Gastrocnemius medialis (tissue), 4 donors: Measurements from ENCODE around the gene GRID2.

Source experiments
- CTCF ChIP-seq, 5 experiments: fragments of 450-650 bp in 3 of 5; fragments of 200-600 bp in 2 of 5; sonication (generic) in 2 of 5; IDR thresholded peaks in 4 of 5; conservative IDR thresholded peaks in 1 of 5; 1 replicate in 4 of 5; 2 replicates in 1 of 5; pipeline ENCODE4 v1.5.1; 2016 to 2019; ENCODE audit warnings: antibody characterized with exemption in 5 of 5, mild to moderate bottlenecking in 3 of 5, moderate library complexity in 3 of 5
- POLR2A ChIP-seq, 2 donors: fragments of 450-650 bp; IDR thresholded peaks; one replicate each; pipeline ENCODE4 v1.6.1; 2017; ENCODE audit warnings: antibody characterized with exemption in 2 of 2, mild to moderate bottlenecking in 2 of 2, moderate library complexity in 2 of 2

GRCh38 chr4:92872604-92873003 lies 568.8 kb downstream of the GRID2 start:
- TF ChIP-seq POLR2A (IDR thresholded peaks at IDR 0.05) (no peak), CTCF (IDR thresholded peaks at IDR 0.05 in 4 of 5, conservative IDR thresholded peaks at IDR 0.05 in 1 of 5) (no peak)
